Upper lobe of left lung (tissue), 4 donors: ENCODE measurements around the gene AGBL5.
A peak's percentile ranks its signal among the peaks of the same experiment; 100 is the strongest.

Source experiments
- EP300 ChIP-seq, 4 donors: sonication (generic); formaldehyde crosslinking; IDR thresholded peaks; one replicate each; pipeline ENCODE4 v1.5.1; 2017; ENCODE audit warnings: antibody characterized with exemption in 4 of 4, control low read depth in 2 of 4
- POLR2A ChIP-seq, 4 donors: fragments of 450-650 bp; IDR thresholded peaks; one replicate each; pipeline ENCODE4 v1.5.1; 2016 to 2017; ENCODE audit warnings: antibody characterized with exemption in 4 of 4, mild to moderate bottlenecking in 2 of 4
- POLR2AphosphoS5 ChIP-seq, 2 donors: sonication (generic); formaldehyde crosslinking; IDR thresholded peaks; one replicate each; pipeline ENCODE4 v1.5.1; 2017; ENCODE audit warnings: antibody characterized with exemption in 2 of 2
- TF ChIP-seq, protein P1 (sequence below), 6 experiments: fragments of 450-650 bp in 4 of 6; fragments of 200-600 bp in 2 of 6; sonication (generic) in 2 of 6; IDR thresholded peaks; one replicate each; pipeline ENCODE4 v1.5.1; 2016 to 2019; ENCODE audit warnings: antibody characterized with exemption in 6 of 6

GRCh38 chr2:27071277-27071989 is 20.0 kb downstream of the AGBL5 start, which contains the start of gene OST4:
- TF ChIP-seq, protein P1, sequence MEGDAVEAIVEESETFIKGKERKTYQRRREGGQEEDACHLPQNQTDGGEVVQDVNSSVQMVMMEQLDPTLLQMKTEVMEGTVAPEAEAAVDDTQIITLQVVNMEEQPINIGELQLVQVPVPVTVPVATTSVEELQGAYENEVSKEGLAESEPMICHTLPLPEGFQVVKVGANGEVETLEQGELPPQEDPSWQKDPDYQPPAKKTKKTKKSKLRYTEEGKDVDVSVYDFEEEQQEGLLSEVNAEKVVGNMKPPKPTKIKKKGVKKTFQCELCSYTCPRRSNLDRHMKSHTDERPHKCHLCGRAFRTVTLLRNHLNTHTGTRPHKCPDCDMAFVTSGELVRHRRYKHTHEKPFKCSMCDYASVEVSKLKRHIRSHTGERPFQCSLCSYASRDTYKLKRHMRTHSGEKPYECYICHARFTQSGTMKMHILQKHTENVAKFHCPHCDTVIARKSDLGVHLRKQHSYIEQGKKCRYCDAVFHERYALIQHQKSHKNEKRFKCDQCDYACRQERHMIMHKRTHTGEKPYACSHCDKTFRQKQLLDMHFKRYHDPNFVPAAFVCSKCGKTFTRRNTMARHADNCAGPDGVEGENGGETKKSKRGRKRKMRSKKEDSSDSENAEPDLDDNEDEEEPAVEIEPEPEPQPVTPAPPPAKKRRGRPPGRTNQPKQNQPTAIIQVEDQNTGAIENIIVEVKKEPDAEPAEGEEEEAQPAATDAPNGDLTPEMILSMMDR (IDR thresholded peaks at IDR 0.05), result peak in 2 of 6 experiments; percentile 17 to 33
- TF ChIP-seq EP300 (IDR thresholded peaks at IDR 0.05), result peak in 1 of 4 donors; percentile 22
- peak in 3 of 4 donors; percentile 60 to 89 (median 64) for TF ChIP-seq POLR2A (IDR thresholded peaks at IDR 0.05)
- TF ChIP-seq POLR2AphosphoS5 (IDR thresholded peaks at IDR 0.05), result peak; percentile 82 to 89
